ENCODE data around the gene LRRC47. TPM values are rescaled to one million over a fixed set of nuclear protein-coding genes. Genes with fewer than 3 reads are reported as not detected.

LRRC47 gene
- total RNA-seq, 1 donor from 2014 or later, result 57.9 TPM

DNA sequence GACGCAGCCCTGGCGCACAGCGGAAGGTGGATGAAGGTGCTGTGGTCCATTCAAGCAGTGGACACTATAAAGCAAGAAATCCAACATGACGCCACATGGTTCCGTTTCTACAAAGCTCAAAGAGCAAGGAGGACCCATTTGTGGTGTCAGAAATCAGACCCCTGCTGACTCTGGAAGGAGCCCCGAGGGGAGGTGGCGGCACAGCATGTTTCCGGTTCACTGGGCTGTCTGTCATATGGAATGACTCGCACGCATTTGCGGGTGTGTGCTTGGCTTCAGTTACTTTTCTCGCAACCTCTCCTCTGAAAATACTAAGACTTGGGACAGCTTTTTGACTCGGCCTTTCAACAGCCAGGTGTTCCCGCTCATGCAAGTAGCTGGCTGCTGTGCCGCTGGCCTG lies 29.1 kb upstream of the LRRC47 start:
- H3K36me3 Mint-ChIP-seq (ENCODE audit: low read depth), result peaks cover 5% of the 10 kb centered on the region
- TF ChIP-seq, protein P1, sequence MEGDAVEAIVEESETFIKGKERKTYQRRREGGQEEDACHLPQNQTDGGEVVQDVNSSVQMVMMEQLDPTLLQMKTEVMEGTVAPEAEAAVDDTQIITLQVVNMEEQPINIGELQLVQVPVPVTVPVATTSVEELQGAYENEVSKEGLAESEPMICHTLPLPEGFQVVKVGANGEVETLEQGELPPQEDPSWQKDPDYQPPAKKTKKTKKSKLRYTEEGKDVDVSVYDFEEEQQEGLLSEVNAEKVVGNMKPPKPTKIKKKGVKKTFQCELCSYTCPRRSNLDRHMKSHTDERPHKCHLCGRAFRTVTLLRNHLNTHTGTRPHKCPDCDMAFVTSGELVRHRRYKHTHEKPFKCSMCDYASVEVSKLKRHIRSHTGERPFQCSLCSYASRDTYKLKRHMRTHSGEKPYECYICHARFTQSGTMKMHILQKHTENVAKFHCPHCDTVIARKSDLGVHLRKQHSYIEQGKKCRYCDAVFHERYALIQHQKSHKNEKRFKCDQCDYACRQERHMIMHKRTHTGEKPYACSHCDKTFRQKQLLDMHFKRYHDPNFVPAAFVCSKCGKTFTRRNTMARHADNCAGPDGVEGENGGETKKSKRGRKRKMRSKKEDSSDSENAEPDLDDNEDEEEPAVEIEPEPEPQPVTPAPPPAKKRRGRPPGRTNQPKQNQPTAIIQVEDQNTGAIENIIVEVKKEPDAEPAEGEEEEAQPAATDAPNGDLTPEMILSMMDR (conservative IDR thresholded peaks at IDR 0.05), result no peak
- no peaks in the 10 kb centered on the region for H3K27me3 Mint-ChIP-seq (ENCODE audit: low read depth)
- no peak overlapping the region for H3K4me3 Mint-ChIP-seq
- no peak overlapping the region for H3K27ac Mint-ChIP-seq (ENCODE audit: unreplicated experiment)
- no peaks in the 10 kb centered on the region for H3K4me1 Mint-ChIP-seq
- no peak for DNase-seq (ENCODE audit: low read depth, low spot score)
- no peaks in the 10 kb centered on the region for H3K9me3 Mint-ChIP-seq

DNA sequence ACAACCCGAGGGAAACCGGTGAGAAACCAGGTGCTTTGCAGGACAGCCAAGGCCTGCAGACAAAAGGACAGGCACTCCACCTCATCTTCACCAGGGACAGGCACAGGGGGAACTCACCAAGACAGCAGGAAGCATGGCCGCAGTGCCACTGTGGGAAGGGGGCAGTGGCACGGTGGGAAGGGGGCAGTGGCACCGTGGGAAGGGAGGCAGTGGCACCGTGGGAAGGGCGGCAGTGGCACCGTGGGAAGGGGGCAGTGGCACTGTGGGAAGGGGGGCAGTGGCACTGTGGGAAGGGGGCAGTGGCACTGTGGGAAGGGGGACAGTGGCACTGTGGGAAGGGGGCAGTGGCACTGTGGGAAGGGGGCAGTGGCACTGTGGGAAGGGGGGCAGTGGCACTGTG lies 28.4 kb upstream of the LRRC47 start:
- TF ChIP-seq, protein P1 (conservative IDR thresholded peaks at IDR 0.05), result no peak
- Mint-ChIP-seq H3K27ac (ENCODE audit: unreplicated experiment) (peak overlapping the region; percentile 43), H3K27me3 (ENCODE audit: low read depth) (no peaks in the 10 kb centered on the region), H3K36me3 (ENCODE audit: low read depth) (peaks cover 4% of the 10 kb centered on the region), H3K9me3 (no peaks in the 10 kb centered on the region), H3K4me3 (no peak overlapping the region), H3K4me1 (no peaks in the 10 kb centered on the region)
- no peak for DNase-seq (ENCODE audit: low read depth, low spot score)

DNA sequence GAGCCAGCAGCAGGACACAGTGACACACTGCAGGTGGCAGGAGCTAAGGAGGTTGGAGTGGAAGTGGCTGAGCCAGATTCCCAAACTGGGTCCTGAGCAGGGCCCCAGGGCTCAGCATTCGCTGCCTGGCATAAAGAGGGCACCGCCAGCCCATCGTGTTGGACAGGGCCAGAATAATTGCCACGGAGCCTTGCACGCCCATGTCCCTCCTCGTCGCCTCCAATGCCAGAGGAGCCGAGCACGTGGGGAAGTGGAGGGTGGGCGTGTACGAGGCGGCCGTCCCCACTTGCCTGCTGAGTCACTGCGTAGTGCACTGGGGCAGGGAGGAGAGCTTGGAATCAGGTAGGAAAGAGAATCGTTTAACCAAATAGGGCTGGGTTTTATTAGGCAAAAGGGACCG lies 26.1 kb upstream of the LRRC47 start:
- no peak for DNase-seq (ENCODE audit: low read depth, low spot score)
- Mint-ChIP-seq H3K27me3 (ENCODE audit: low read depth) (no peaks in the 10 kb centered on the region), H3K4me3 (no peak overlapping the region), H3K27ac (ENCODE audit: unreplicated experiment) (peak overlapping the region; percentile 27), H3K9me3 (no peaks in the 10 kb centered on the region), H3K4me1 (no peaks in the 10 kb centered on the region), H3K36me3 (ENCODE audit: low read depth) (peaks cover 3% of the 10 kb centered on the region)
- TF ChIP-seq, protein P1 (conservative IDR thresholded peaks at IDR 0.05), result no peak

DNA sequence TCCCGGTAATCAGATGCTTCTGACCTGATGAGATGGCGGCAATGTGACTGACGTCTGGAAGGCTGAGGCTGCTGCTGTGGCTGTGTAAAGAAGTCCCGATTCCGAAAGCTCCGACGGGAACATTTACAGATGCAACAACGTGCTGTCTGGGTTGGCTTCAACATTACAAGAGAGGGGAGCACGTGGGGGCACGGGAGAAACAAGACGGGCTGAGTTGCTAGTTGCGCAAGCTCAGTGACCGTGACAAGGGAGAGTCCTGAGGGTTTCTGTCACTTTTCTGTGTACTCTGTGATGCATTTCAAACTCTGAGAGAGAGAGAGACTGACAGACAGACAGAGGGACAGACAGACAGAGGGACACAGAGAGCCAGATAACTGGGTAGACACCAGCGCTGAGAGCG lies 25.6 kb upstream of the LRRC47 start:
- TF ChIP-seq, protein P1 (conservative IDR thresholded peaks at IDR 0.05), result no peak
- no peak for DNase-seq (ENCODE audit: low read depth, low spot score)
- no peak overlapping the region for H3K27ac Mint-ChIP-seq (ENCODE audit: unreplicated experiment)
- peaks cover 3% of the 10 kb centered on the region for H3K36me3 Mint-ChIP-seq (ENCODE audit: low read depth)
- H3K4me3 Mint-ChIP-seq, result no peak overlapping the region
- H3K4me1 Mint-ChIP-seq, result no peaks in the 10 kb centered on the region
- H3K9me3 Mint-ChIP-seq, result no peaks in the 10 kb centered on the region
- H3K27me3 Mint-ChIP-seq (ENCODE audit: low read depth), result no peaks in the 10 kb centered on the region

DNA sequence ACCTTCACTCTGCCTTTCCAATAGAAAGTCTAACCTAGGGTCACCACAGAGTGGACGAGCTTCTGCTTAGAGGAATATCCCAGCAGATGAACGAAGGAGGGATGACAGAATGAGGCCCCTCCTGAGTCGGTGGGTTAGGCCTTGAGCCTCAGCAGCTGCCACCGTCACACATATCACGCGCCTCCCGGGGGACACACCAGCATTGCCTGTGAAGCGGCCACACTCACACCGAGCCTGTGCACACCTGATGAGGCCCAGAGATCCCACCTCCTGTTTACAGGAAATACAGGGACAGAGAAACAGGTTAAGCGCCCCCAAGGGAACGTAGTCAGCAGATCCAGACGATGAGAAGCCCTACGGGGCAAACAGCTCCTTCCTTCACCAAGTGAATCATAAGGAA lies 25.1 kb upstream of the LRRC47 start:
- Mint-ChIP-seq H3K36me3 (ENCODE audit: low read depth) (peaks cover 3% of the 10 kb centered on the region), H3K9me3 (no peaks in the 10 kb centered on the region), H3K27ac (ENCODE audit: unreplicated experiment) (no peak overlapping the region), H3K27me3 (ENCODE audit: low read depth) (no peaks in the 10 kb centered on the region), H3K4me3 (no peak overlapping the region), H3K4me1 (no peaks in the 10 kb centered on the region)
- DNase-seq (ENCODE audit: low read depth, low spot score), result no peak
- TF ChIP-seq, protein P1 (conservative IDR thresholded peaks at IDR 0.05), result no peak

DNA sequence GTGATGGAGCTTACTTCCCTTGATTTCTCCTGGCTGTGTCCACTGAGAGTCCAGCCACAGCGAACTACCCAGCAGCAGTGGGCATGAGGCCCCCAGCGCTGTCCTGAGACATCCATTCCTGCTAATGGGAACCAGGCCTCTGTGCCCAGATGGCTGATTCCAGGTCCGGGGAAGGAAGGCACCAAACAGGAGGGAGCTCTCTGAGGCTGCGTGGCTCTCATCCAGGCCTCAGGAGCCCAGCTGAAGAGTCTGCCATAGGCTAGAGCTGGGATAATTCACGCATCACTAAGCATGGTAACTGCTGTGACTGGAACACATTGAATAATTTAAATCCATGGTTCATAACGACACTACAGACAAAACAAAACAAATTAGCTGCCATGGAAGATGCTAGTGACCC lies 24.7 kb upstream of the LRRC47 start:
- no peak for DNase-seq (ENCODE audit: low read depth, low spot score)

More for the DNA sequence above, 24.7 kb upstream of the LRRC47 start:
- TF ChIP-seq, protein P1 (conservative IDR thresholded peaks at IDR 0.05), result no peak
- H3K4me1 Mint-ChIP-seq, result no peaks in the 10 kb centered on the region
- H3K4me3 Mint-ChIP-seq, result no peak overlapping the region
- no peaks in the 10 kb centered on the region for H3K9me3 Mint-ChIP-seq
- peaks cover 3% of the 10 kb centered on the region for H3K36me3 Mint-ChIP-seq (ENCODE audit: low read depth)
- H3K27ac Mint-ChIP-seq (ENCODE audit: unreplicated experiment), result no peak overlapping the region
- no peaks in the 10 kb centered on the region for H3K27me3 Mint-ChIP-seq (ENCODE audit: low read depth)

Measured in neural crest cell (in vitro differentiated cells).